Glutamatergic neuron (in vitro differentiated cells): ENCODE results near the gene KCNC2. TPM values are rescaled to one million over a fixed set of nuclear protein-coding genes. Genes with fewer than 3 reads are reported as not detected.

Source experiments
- DNase-seq: peaks from one replicate; pipeline ENCODE4 v3.0.0; 2022
- H3K27ac Mint-ChIP-seq: one replicate; pipeline ENCODE4 v1.8.0; 2020; ENCODE audit warnings: mild to moderate bottlenecking, mixed read lengths, inconsistent platforms; ENCODE audit not compliant: unreplicated experiment
- H3K27me3 Mint-ChIP-seq: one replicate; pipeline ENCODE4 v1.8.0; 2020; ENCODE audit warnings: mild to moderate bottlenecking, moderate library complexity, mixed read lengths, inconsistent platforms; ENCODE audit not compliant: unreplicated experiment
- H3K36me3 Mint-ChIP-seq: one replicate; pipeline ENCODE4 v1.8.0; 2020; ENCODE audit warnings: mild to moderate bottlenecking, mixed read lengths, inconsistent platforms; ENCODE audit not compliant: unreplicated experiment
- H3K4me1 Mint-ChIP-seq: one replicate; pipeline ENCODE4 v1.8.0; 2020; ENCODE audit warnings: mild to moderate bottlenecking, low read depth, mixed read lengths, inconsistent platforms; ENCODE audit not compliant: unreplicated experiment
- H3K4me3 Mint-ChIP-seq: one replicate; pipeline ENCODE4 v1.8.0; 2020; ENCODE audit warnings: mild to moderate bottlenecking, mixed read lengths, inconsistent platforms; ENCODE audit not compliant: unreplicated experiment
- H3K9me3 Mint-ChIP-seq: one replicate; pipeline ENCODE4 v1.8.0; 2020; ENCODE audit warnings: mild to moderate bottlenecking, moderate library complexity, mixed read lengths, inconsistent platforms; ENCODE audit not compliant: unreplicated experiment
- total RNA-seq: library from RNA; stranded (reverse); fragmentation: NEBNext Ultra II Directional; extraction: Animal tissue kit (Norgen Biotek cat#: 25700); gene quantifications from one replicate; pipeline ENCODE4 v1.2.1, GENCODE V29; 2021; ENCODE audit not compliant: unreplicated experiment
- TF ChIP-seq, protein P1 (sequence below): fragments of 200-600 bp; sonication (generic); IDR thresholded peaks from one replicate; pipeline ENCODE4 v1.5.0; 2021; ENCODE audit not compliant: partially characterized antibody, unreplicated experiment

The KCNC2 gene
- total RNA-seq, 1 donor from 2014 or later, result 11.6 TPM

DNA sequence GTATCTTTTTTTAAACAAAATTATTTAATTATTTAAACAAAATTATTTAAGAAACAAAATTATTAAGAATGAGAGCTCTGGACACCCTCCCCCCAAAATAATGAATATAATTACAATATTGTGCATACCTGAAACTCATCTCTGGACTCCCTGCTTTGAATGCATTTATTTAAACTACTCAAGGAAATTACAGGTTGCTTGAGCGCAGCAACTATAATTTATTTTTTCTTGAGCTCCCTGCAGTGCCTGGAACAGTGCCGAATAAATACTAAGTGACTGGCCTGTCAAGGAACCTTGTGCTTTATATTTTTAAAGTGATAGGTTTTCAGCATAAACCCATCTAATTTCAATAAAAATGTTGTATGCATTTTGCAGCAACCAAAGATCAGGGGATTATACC, 93.9 kb downstream of the KCNC2 start:
- no peaks in the 10 kb centered on the region for H3K36me3 Mint-ChIP-seq
- TF ChIP-seq, protein P1, sequence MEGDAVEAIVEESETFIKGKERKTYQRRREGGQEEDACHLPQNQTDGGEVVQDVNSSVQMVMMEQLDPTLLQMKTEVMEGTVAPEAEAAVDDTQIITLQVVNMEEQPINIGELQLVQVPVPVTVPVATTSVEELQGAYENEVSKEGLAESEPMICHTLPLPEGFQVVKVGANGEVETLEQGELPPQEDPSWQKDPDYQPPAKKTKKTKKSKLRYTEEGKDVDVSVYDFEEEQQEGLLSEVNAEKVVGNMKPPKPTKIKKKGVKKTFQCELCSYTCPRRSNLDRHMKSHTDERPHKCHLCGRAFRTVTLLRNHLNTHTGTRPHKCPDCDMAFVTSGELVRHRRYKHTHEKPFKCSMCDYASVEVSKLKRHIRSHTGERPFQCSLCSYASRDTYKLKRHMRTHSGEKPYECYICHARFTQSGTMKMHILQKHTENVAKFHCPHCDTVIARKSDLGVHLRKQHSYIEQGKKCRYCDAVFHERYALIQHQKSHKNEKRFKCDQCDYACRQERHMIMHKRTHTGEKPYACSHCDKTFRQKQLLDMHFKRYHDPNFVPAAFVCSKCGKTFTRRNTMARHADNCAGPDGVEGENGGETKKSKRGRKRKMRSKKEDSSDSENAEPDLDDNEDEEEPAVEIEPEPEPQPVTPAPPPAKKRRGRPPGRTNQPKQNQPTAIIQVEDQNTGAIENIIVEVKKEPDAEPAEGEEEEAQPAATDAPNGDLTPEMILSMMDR, result no peak
- H3K4me1 Mint-ChIP-seq, result peaks cover 32% of the 10 kb centered on the region
- H3K27ac Mint-ChIP-seq, result peak overlapping the region; percentile 65
- no peak overlapping the region for H3K4me3 Mint-ChIP-seq
- peaks cover 6% of the 10 kb centered on the region for H3K9me3 Mint-ChIP-seq
- peaks cover 2% of the 10 kb centered on the region for H3K27me3 Mint-ChIP-seq
- DNase-seq, result no peak

DNA sequence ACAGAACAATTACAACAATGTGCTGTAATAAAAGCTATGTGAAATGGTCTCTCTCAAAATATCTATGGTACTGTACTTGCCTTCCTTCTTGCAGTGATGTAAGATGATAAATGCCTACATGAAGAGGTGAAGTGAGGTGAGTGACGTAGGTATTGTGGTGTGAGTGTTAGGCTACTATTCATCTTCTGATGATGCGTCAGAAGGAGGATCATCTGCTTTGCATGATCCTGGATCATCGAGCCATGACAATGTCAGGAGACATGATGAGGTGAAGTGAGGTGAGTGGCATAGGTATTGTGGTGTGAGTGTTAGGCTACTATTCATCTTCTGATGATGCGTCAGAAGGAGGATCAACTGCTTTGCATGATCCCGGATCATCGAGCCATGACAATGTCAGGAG, 105.8 kb downstream of the KCNC2 start:
- H3K27me3 Mint-ChIP-seq, result no peaks in the 10 kb centered on the region
- H3K4me3 Mint-ChIP-seq, result no peak overlapping the region
- H3K27ac Mint-ChIP-seq, result no peak overlapping the region
- no peaks in the 10 kb centered on the region for H3K4me1 Mint-ChIP-seq
- H3K9me3 Mint-ChIP-seq, result no peaks in the 10 kb centered on the region
- H3K36me3 Mint-ChIP-seq, result no peaks in the 10 kb centered on the region
- no peak for DNase-seq
- TF ChIP-seq, protein P1, result no peak

DNA sequence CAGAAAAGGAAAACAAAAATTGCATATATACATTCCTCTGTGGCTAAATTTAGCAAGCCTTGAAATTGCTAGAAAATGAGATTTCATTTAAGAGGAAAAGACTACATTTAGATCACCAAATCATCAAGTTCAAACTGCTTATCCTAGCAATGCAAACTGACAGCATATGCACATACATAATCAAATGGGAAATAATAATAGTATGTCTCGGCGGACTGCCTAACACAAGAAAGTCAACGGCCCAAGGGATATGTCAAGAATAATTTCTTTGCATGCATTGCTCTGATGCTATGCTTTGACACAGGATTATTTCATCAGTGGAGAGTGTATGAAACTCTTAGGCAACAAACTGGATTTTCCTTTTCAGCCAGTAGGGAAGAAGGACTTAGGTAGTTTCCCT, 107.9 kb downstream of the KCNC2 start:
- no peaks in the 10 kb centered on the region for H3K36me3 Mint-ChIP-seq
- no peak overlapping the region for H3K4me3 Mint-ChIP-seq
- TF ChIP-seq, protein P1, result no peak
- H3K9me3 Mint-ChIP-seq, result no peaks in the 10 kb centered on the region
- no peak for DNase-seq
- no peaks in the 10 kb centered on the region for H3K27me3 Mint-ChIP-seq
- no peak overlapping the region for H3K27ac Mint-ChIP-seq
- no peaks in the 10 kb centered on the region for H3K4me1 Mint-ChIP-seq

DNA sequence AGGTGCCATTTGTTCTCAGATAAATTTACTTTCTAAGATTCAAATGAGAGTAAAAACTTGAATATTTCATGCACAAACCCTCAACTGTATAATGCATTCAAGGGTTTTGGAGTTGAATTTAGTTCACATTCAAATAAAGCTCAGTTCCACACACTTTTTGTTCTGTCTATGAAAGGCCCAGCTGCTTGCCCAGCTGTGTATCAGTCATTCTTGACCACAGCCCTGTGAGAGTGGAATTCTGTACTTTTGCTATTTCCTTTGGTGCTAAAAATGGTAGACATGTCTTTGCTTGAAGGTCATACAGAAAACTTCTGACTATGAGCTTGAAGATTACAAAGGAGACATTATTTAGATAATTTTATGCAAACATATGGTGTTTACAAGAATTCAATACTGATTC, 110.4 kb downstream of the KCNC2 start:
- Mint-ChIP-seq H3K4me3 (no peak overlapping the region), H3K4me1 (no peaks in the 10 kb centered on the region), H3K27ac (no peak overlapping the region), H3K27me3 (no peaks in the 10 kb centered on the region), H3K9me3 (no peaks in the 10 kb centered on the region), H3K36me3 (no peaks in the 10 kb centered on the region)
- TF ChIP-seq, protein P1, result no peak
- no peak for DNase-seq

GRCh38 chr12:75097003-75097402, 112.6 kb downstream of the KCNC2 start:
- Mint-ChIP-seq H3K4me1 (no peaks in the 10 kb centered on the region), H3K4me3 (no peak overlapping the region), H3K27ac (no peak overlapping the region), H3K27me3 (no peaks in the 10 kb centered on the region), H3K36me3 (no peaks in the 10 kb centered on the region), H3K9me3 (no peaks in the 10 kb centered on the region)
- no peak for DNase-seq
- TF ChIP-seq, protein P1, result no peak
